Stimulated activated CD8-positive, alpha-beta memory T cell treated with anti-CD3 and anti-CD28 coated beads, Interleukin-7, amount 100 ng/mL, for 48 hours (primary cell): ENCODE measurements around the gene KCNQ1OT1.

Source experiments
- DNase-seq, 2 donors: peaks; one replicate each; pipeline ENCODE4 v3.0.0-alpha.2; 2020; ENCODE audit warnings: low read depth in 1 of 2; ENCODE audit errors: extremely low read depth in 1 of 2

The KCNQ1OT1 gene

DNA sequence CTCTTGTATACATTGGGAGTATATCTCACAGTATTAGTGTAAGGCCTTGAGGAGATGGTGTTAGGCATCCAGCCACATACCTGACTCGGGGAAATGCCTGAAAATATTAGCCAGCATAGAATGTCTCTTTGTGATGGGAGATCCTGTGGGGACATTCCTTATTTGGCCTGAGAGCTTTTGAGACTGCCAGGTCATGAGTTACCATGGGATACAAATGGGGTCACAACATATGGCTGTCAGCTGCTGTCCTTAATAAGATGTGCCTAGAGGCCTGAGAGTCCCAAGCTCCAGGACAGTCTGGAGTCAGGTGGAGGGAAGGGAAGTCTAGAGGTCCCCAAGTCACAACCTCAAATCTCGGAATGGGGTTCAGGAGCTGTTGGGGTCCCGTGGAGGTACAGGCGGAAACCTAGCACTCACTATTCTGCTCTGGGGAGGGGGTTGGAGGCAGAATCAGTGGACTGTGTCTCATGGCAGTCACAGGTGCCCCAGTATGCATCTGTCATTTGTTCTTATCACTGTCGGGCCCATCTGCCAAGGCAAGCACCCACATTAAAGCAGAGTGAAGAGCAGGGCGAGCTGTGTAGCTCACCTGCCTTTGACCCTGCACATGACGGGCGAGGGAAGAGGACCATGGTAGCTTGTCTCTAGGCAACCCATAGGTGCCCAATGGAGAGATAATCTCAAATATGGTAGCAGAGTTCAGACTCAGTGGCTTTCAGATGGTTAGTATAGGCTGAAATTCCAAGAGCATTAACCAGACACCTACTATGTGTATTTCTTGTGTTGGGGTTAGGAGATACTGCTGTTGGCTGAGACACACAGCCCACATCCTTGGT lies 29.9 kb downstream of the KCNQ1OT1 start:
- DNase-seq, result no peak

DNA sequence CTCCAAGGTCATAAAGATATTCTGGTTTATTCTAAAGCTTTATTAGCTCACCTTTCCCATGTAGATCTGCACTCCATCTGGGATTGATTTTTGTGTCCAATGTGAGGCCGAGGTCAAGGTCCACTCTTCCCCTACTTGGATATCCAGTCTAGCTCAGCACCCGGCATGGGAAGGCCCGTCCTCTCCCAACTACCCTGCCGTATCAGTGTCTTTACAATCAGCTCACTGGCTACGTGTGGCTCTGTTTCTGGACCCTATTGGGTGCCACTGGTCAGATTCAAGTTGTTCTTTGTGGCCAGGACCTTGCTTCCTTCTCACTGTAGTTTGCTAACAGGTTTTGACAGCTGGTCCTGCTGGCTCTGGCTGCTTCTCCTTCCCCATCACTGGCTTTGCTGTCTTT lies 30.9 kb downstream of the KCNQ1OT1 start:
- no peak for DNase-seq

DNA sequence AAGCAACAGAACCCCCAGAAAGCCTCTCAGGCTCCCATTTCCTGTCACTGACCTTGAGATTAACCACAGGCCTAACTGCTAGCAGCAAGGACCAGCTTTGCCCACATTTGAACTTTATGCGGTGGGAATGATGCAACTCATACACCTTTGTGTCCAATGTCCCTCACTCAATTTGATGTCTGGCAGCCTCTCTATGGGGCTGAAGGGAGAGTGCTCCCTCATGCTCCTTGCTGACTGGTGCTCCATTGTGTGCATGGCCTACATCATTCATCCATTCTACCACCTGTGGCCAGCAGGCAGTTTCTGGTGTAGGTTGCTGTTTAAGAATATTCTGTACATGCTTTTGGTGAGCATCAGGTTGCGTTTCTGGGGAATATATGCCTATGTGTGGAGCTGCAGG lies 31.9 kb downstream of the KCNQ1OT1 start:
- DNase-seq, result no peak

DNA sequence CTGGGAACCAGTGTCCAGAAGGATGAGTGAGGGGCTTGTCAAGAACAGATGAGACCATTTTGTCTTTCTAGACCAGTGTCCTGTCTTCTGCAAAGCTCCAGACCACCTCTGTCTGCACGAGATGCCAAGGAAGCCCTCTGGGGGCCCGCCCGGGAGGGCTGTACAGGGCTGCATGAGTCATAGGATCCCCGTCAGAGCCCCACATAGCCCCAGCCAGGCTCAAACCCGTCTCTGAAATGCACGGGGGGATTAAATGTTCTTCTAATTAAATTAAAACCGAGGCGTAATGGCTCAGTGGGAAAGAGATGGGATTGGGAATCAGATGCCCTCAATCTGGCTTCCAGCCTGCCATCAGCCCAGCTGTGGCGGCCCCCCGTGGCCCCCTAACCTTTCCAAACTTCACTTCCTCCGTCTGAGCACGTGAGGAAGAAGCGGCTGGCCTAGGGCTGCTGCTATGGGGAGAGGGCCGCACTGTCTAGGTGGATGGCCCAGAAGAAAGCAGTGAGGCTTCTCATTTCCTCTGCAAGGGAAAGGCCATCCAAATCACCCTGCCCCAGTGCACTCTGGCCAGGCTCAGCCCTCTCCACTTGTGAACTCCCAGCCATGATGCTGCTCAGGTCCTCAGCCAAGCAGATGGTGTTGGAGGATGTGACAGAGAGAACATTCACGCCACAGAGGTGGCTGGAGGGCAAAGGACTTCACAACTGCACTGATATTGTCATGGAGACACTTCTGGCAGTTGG lies 32.8 kb downstream of the KCNQ1OT1 start:
- no peak for DNase-seq

DNA sequence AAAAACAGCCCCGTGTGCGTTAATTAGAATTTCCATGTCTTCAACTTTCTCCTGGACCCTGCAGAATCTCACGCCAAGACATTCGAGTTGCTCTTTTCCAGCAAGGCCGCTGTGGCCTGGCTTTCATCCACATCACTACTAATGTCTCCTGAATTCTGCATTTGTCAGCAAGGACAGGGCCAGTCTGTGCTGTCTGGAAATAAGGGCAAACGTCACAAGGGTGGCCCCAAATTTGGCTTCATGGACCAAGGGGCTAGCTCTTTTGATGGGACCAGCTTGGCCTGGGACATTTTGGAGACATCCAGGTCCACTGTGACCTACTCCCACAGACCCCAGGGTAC lies 33.4 kb downstream of the KCNQ1OT1 start:
- no peak for DNase-seq

DNA sequence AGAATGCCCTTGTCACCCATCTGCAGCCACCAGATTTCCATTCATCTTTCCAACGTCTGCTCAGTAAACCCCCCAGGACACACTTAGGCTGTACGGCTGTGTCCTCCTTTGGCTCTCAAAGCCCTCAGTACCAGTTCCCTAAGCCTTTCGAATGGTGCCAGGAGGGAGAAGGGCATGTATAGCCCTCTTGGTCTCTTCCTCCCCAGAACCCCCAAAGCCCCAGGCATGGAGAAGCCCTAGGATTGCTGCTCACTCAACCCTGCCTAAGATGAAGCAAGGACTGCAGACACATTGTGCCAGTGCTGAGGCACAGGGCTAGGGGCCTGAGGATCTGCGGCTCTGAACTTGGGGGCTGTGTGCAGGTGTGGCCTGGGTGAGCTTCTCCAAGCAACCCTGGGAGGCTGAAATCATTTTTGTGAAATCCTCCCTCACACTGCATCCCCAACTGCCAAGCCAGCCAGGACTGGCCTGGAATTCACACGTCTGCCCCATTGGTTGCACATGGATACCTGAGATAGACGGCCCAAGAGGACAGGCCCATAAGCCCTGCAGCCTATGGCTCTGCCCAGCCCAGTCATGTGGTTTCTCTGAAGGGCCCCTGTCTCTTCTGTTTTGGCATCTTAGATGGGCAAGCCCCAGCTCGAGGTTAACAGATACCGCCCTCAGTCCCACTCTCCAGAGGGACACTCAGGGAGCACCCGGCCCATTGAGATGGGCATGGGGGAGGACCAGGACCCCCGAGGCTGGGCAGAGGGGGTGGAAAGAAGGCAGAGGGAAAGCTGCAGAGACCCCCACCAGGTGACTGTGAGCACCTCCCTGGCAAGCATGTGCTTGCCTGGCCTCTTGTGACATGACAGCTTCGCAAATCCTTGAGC lies 34.0 kb downstream of the KCNQ1OT1 start:
- no peak for DNase-seq

DNA sequence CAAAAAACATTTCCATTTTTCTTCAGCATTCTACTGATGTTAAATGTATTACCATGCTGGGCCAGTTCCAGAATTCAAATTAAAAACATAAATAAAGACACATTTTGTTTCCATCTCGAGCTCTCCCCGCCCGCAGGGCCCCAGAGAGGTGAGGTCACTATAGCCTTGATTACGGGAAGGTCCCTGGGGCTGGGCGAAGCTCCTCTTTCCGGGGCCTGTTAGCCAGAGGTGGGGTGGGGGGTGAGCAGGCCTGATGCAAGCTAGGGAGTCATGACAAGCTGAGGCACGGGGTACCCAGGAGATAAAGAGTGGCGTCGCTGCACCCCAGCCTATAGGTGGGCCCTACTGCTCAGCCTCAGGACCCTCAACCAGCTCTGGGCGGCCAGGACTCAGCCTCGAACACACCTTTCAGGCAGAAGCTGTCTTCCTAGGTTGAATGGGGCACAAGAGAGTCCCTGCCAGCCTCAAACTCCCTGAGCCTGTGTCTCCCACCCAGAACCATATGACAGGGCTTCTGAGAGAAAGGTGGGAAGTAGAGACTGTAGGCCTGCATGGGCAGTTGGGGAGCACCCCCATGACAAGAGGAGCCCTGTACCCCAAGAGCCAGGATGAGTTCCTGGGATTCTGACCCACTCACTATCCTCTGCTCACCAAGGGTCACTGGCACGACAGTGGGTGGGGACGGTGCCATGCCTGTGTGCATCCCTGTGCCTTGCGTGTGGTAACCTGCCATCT lies 34.8 kb downstream of the KCNQ1OT1 start:
- DNase-seq, result no peak

DNA sequence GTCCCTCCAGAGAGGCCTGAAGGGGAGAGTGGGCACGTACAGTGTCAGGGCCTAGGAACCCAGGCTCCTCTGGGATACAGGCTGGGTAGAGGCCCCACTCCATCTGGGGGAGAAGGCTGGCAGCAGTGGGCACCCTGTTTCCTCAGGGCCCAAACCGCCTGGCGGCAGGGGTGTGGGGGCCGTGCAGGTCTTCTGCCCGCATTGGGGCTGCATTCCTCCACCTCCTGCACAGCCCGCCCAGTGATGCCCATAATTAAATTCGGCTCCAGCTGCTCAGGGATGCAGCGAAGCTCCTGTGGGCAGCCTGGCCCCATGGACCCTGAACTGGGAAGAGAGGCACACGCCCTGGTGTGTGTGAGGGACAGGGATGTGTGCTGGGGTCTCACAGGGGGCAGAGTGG lies 35.4 kb downstream of the KCNQ1OT1 start:
- no peak for DNase-seq

DNA sequence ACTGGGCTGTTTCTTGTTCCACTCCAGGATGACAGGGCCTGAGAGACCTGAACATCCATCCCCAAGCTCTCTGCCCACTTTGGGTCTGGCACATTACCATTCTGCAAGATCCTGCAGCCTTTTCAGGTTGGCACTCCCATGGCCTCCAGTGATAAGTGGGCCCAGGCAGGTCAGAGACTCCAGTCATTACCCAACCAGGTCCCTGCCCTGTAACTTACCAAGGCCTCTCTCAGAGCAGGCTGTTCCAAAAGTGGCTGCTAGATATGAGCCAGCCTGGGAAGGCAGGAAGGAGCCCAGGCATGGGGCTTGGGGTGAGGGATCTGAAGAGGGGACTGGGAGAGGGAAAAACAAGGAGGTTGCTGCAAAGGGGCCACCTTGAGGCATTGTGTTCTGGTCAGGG lies 35.9 kb downstream of the KCNQ1OT1 start:
- DNase-seq, result no peak

DNA sequence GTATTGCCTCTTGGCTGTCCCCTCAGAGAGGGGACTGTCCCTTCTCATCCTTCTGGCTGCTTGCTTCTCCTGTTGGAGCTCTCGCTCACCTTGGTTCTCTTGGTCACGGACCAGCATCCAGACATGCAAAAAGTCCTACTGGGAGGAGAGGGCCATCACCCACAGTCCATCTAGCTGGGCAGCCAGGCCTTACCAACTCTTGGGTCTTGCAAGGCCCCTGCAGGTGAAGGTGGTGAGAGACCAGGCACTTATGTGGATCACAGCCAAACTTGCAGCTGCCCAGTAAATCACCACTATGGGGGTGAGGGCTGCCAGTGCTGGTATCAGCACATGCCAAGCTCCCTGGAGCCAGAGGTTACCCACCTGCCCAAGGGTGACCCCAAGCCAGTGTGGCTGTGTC lies 36.3 kb downstream of the KCNQ1OT1 start:
- DNase-seq, result no peak

DNA sequence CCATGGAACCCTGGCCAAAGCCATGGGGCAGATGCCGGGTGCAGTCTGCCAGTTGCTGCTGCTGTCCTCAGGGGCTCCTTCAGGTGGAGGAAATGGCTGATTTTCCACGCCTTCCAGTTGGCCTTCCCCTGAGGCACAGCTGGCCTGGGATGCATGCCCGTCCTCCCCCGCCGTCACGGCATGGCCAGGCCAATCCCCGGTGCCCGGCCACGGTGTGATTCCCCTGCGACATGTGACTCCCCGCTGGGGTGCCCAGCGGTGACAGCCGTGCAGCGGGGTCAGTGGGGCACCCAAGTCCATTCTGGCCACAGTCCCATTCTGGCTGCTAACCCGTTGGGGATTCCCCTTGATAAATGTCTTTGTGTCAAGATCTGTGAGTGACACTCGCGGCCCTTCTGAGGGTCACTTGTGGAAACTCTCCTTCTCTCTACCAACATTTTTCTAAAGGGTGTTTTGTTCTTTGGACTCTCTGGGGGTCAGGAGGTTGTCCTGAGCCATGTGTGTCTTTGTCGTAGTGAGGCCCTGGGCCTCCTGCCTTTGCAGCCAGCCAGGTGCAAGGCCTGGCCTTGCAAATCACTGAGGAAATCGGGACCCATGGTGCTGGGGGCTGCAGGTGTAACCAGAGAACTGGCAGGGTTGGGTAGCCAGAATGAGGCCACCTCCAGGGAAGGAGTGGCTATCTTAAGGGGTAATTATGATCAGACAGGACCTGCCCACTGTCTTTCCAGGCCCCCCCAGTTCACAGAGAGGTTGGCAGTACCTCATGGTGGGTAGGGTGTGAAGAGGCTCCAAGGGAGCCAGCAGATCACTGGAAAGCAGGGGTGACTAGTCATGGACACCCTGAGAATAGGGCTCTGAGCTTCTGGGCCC lies 37.1 kb downstream of the KCNQ1OT1 start:
- no peak for DNase-seq

DNA sequence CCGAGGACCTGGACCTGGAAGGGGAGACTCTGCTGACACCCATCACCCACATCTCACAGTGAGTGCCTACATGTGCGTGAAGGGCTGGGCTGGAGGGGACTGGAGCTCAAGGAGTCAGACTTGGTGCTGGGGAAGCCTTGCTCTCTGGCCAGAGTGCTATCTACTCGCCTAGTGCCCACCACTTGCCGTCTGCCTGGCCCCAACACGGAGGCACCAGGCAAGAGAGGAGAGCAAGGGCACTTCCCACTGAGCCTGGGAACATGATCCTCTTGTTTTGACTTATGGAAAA lies 37.8 kb downstream of the KCNQ1OT1 start:
- DNase-seq, result no peak

DNA sequence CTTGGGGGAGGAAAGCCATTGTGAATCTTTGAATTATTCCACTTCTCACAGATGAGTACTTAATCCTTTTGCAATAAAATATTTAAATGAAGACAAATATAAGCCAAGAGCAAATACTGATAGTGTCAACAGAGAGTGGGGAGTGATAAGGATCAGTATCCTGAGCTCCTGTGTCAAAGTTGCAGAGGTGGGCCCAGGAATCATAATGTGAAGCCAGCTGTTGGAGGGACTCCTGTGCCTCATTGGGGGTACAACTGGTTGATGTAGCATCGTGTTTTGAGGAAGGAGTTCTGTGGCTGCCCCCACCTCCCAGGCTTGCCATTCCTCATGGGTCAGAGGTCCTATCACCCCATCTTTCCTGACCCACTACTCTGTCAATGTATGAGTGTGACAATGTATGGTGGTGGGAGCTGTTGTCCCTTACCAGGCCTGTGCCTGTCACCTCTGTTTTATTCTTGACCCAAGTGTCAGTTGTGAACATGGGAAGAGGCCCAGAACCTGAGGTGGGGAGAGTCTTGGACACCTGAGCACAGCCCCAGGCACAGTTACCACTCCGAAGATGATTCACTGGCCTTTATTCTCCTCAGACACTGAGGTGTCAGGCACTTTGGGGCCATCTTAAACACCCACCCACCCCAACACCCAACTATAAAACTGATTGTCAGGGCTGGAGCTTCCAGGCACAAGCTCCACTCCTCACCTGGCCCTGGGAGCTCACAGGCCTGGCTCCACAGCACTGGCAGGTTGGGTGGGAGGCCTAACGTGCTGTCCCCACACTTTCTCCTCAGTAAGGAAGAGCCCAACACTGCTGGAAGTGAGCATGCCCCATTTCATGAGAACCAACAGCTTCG lies 38.4 kb downstream of the KCNQ1OT1 start:
- DNase-seq, result no peak

DNA sequence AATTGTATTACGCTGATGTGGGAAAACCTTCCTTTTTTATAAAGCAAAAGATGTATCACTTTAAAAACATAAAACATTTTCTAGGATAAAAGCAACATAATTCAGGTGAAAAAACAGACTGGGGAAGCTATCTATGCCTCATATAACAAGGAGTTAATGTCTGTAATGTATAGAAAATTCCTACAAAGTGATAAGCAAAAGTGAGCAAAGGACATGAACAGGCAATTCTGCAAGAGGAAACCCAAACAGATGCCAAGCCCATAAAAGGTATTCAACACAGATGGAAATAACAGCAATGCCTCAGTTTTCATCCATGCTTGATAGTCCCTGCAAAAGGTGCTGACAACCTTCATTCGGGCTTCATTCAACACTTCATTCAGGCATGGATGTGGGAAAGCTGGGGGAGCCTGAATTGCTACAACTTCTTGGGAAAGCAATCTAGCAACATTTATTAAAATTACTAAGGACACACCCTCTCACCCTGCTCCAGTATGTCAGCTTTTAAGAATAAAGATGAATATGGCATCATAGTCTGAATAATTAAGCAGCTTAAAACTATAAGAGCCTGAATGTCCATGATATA lies 39.3 kb downstream of the KCNQ1OT1 start:
- DNase-seq, result no peak

DNA sequence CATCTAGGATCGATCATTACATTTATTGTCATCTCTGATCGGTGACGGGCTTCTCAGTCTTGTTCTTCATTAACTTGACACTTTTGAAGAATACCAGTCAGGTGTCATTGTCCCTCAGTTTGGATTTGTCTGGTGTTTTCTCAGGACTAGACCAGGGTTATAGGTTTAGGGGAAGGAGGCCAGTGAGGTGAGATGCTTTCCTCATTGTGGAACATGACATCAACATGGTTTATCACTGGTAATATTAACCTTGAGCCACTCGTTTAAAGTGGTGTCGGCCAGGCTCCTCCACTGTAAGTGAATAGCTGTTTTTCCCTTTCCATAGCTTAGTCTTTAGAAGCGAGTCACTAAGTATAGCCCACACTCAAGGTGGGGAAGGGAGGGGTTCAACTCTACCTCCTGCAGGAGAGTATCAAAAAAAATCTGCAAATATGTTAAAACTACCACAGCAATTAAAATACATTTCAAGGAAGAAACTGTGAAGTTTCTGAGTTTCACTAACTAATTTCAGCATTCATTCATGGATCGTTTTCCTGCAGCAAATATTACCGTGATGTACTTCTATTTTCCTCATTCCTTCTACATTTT lies 42.0 kb downstream of the KCNQ1OT1 start:
- DNase-seq, result no peak

DNA sequence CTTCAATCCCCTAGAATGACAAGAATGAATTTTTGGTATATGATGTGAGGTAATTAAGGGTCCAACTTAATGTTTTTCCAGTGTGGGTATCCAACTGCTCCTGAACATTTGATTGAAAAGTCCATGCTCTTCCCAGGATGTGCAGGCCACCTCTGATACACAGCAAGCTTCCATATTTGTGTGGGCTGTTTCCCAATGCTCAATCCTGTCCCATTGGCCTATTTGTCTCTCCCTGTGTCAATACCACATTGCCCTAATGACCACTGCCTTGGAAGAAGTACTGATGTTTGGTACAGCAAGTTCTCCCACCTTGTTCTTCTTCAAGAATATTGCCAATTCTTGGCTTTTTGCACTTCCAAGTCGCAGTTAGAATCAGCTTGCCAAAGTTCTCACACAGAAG lies 42.9 kb downstream of the KCNQ1OT1 start:
- no peak for DNase-seq

DNA sequence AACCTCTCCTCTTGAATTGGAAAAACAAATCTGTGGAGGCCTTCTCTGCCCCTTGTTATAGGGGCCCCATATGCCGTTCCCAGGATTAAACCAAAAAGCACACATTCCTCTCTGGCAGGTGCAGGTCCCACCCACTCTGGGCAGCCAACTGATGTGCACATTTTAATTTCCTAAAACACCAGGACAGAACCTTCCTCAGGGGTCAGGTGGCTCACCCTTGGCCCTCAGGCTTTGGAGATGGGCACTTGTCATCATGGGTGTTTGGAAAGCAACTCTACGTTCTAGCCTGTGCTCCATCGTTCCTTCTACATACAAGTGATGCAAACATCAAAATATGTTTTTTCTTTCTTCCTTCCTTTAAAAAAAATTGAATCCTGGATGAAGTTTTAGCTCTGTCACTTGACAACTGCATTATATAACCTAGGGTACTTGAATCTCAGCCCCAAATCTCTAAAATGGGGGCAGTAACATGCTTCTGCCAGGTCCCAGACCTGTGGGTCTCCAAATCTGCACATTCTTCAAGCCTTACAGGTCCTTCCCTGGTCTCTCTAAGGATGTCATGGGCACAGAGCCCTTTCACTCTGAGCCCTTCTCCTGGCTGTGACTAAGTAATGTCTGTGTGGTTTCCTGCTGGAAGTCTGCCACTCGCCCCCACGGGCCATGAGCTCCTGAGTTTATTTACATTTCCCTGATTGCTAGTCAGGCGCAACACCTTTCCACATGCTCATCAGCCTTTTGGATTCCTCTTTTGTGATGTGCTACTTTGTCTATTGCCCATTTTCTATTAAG lies 43.8 kb downstream of the KCNQ1OT1 start:
- no peak for DNase-seq
